Measurements from ENCODE around the gene CRKL. TPM values are rescaled to one million over a fixed set of nuclear protein-coding genes. Genes with fewer than 3 reads are reported as not detected.

CRKL gene
- total RNA-seq, 1 experiment from 2014 or later = 82.5 TPM

GRCh38 chr22:20975541-20976290, 58.5 kb downstream of the CRKL start:
- Histone ChIP-seq H3K27ac (ENCODE audit: low read depth, low read length, poor library complexity, severe bottlenecking) (no peak overlapping the region), H3K4me1 (ENCODE audit: insufficient read depth, low read length, poor library complexity, severe bottlenecking) (peaks cover 8% of the 10 kb centered on the region), H3K36me3 (ENCODE audit: insufficient read depth, low read length, poor library complexity, severe bottlenecking) (no peaks in the 10 kb centered on the region), H3K27me3 (replicated peaks; ENCODE audit: insufficient read depth, low read depth, low read length, poor library complexity) (no peaks in the 10 kb centered on the region), H3K9me3 (ENCODE audit: low read depth, low read length, poor library complexity, severe bottlenecking) (peaks cover 10% of the 10 kb centered on the region), H3K4me3 (ENCODE audit: low read depth, low read length, poor library complexity, severe bottlenecking) (no peak overlapping the region)
- DNase-seq (ENCODE audit: low spot score) = no peak
- intact Hi-C loops (cut with micrococcal nuclease; ENCODE audit: unreplicated experiment) = no loop called here
- CTCF ChIA-PET = no interaction called here
- POLR2A ChIA-PET (ENCODE audit: low non-redundant PET) = no interaction called here
- TF ChIP-seq EZH2 (IDR thresholded peaks at IDR 0.05; ENCODE audit: borderline replicate concordance, low read depth, low read length, poor library complexity, severe bottlenecking) = no peak
- no peak for TF ChIP-seq CTCF (conservative IDR thresholded peaks at IDR 0.05; ENCODE audit: low read depth, low read length)
- BruUV-seq (replicated peaks) = no TSS peak

- ChIA-PET POLR2A (ENCODE audit: low non-redundant PET) (no interaction called here), CTCF (no interaction called here)
- peaks cover 10% of the 10 kb centered on the region for H3K9me3 ChIP-seq (ENCODE audit: low read depth, low read length, poor library complexity, severe bottlenecking)
- TF ChIP-seq CTCF (conservative IDR thresholded peaks at IDR 0.05; ENCODE audit: low read depth, low read length) (no peak), EZH2 (IDR thresholded peaks at IDR 0.05; ENCODE audit: borderline replicate concordance, low read depth, low read length, poor library complexity, severe bottlenecking) (no peak)
- no peaks in the 10 kb centered on the region for H3K36me3 ChIP-seq (ENCODE audit: insufficient read depth, low read length, poor library complexity, severe bottlenecking)
- no peak for DNase-seq (ENCODE audit: low spot score)
- BruUV-seq (replicated peaks) = no TSS peak
- H3K27ac ChIP-seq (ENCODE audit: low read depth, low read length, poor library complexity, severe bottlenecking) = no peak overlapping the region
- no peak overlapping the region for H3K4me3 ChIP-seq (ENCODE audit: low read depth, low read length, poor library complexity, severe bottlenecking)
- H3K4me1 ChIP-seq (ENCODE audit: insufficient read depth, low read length, poor library complexity, severe bottlenecking) = peaks cover 7% of the 10 kb centered on the region
- H3K27me3 ChIP-seq (replicated peaks; ENCODE audit: insufficient read depth, low read depth, low read length, poor library complexity) = no peaks in the 10 kb centered on the region
- intact Hi-C loops (cut with micrococcal nuclease; ENCODE audit: unreplicated experiment) = no loop called here
These were observed 59.2 kb downstream of the CRKL start for GRCh38 chr22:20976291-20976877.

- CTCF ChIA-PET = no interaction called here
- no peak for DNase-seq (ENCODE audit: low spot score)
- no peaks in the 10 kb centered on the region for H3K36me3 ChIP-seq (ENCODE audit: insufficient read depth, low read length, poor library complexity, severe bottlenecking)
- TF ChIP-seq EZH2 (IDR thresholded peaks at IDR 0.05; ENCODE audit: borderline replicate concordance, low read depth, low read length, poor library complexity, severe bottlenecking) (no peak), CTCF (conservative IDR thresholded peaks at IDR 0.05; ENCODE audit: low read depth, low read length) (no peak)
- peaks cover 10% of the 10 kb centered on the region for H3K9me3 ChIP-seq (ENCODE audit: low read depth, low read length, poor library complexity, severe bottlenecking)
- no peak overlapping the region for H3K4me3 ChIP-seq (ENCODE audit: low read depth, low read length, poor library complexity, severe bottlenecking)
- POLR2A ChIA-PET (ENCODE audit: low non-redundant PET) = no interaction called here
- intact Hi-C loops (cut with micrococcal nuclease; ENCODE audit: unreplicated experiment) = no loop called here
- H3K4me1 ChIP-seq (ENCODE audit: insufficient read depth, low read length, poor library complexity, severe bottlenecking) = peaks cover 5% of the 10 kb centered on the region
- H3K27ac ChIP-seq (ENCODE audit: low read depth, low read length, poor library complexity, severe bottlenecking) = no peak overlapping the region
- BruUV-seq (replicated peaks) = no TSS peak
- H3K27me3 ChIP-seq (replicated peaks; ENCODE audit: insufficient read depth, low read depth, low read length, poor library complexity) = no peaks in the 10 kb centered on the region
These were observed 59.8 kb downstream of the CRKL start for GRCh38 chr22:20977019-20977418.

Data from A673 (cell line).